ENCODE data around the gene GHDC.

- TF ChIP-seq, protein P1, sequence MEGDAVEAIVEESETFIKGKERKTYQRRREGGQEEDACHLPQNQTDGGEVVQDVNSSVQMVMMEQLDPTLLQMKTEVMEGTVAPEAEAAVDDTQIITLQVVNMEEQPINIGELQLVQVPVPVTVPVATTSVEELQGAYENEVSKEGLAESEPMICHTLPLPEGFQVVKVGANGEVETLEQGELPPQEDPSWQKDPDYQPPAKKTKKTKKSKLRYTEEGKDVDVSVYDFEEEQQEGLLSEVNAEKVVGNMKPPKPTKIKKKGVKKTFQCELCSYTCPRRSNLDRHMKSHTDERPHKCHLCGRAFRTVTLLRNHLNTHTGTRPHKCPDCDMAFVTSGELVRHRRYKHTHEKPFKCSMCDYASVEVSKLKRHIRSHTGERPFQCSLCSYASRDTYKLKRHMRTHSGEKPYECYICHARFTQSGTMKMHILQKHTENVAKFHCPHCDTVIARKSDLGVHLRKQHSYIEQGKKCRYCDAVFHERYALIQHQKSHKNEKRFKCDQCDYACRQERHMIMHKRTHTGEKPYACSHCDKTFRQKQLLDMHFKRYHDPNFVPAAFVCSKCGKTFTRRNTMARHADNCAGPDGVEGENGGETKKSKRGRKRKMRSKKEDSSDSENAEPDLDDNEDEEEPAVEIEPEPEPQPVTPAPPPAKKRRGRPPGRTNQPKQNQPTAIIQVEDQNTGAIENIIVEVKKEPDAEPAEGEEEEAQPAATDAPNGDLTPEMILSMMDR (IDR thresholded peaks at IDR 0.05) = no peak
- no peak for TF ChIP-seq POLR2A (IDR thresholded peaks at IDR 0.05)
Observed at GRCh38 chr17:42200706-42201457, 6.6 kb upstream of the GHDC start.

Data from right lobe of liver (tissue), 4 donors.